Stimulated activated memory B cell treated with anti-CD40 and anti-IgM and Interleukin-4, amounts not matched to agents 10 μg/mL and 1 μg/mL and 100 μg/mL, for 72 hours (primary cell): Measurements from ENCODE around the gene HTT.
A peak's percentile ranks its signal among the peaks of the same experiment; 100 is the strongest.
"Not testable (repeated sequence)": the region's sequence is repeated elsewhere in the genome, so short reads cannot be mapped to it uniquely, and the experiment has no call there.

Source experiments
- ATAC-seq: fragments of 150-1000 bp; cut with Tn5 transposase; 2 replicates; pipeline ENCODE4 v1.10.0; 2021
- H3K27ac Mint-ChIP-seq: one replicate; pipeline ENCODE4 v1.8.0; 2022; ENCODE audit warnings: mild to moderate bottlenecking, mixed read lengths
- H3K27me3 Mint-ChIP-seq: one replicate; pipeline ENCODE4 v1.8.0; 2022; ENCODE audit warnings: mixed read lengths
- H3K36me3 Mint-ChIP-seq: one replicate; pipeline ENCODE4 v1.8.0; 2022; ENCODE audit warnings: mixed read lengths
- H3K4me1 Mint-ChIP-seq: one replicate; pipeline ENCODE4 v1.8.0; 2022; ENCODE audit warnings: mixed read lengths
- H3K4me3 Mint-ChIP-seq: one replicate; pipeline ENCODE4 v1.8.0; 2022; ENCODE audit warnings: mild to moderate bottlenecking, moderate library complexity, mixed read lengths
- H3K9me3 Mint-ChIP-seq: one replicate; pipeline ENCODE4 v1.8.0; 2022; ENCODE audit warnings: mixed read lengths

HTT gene

DNA sequence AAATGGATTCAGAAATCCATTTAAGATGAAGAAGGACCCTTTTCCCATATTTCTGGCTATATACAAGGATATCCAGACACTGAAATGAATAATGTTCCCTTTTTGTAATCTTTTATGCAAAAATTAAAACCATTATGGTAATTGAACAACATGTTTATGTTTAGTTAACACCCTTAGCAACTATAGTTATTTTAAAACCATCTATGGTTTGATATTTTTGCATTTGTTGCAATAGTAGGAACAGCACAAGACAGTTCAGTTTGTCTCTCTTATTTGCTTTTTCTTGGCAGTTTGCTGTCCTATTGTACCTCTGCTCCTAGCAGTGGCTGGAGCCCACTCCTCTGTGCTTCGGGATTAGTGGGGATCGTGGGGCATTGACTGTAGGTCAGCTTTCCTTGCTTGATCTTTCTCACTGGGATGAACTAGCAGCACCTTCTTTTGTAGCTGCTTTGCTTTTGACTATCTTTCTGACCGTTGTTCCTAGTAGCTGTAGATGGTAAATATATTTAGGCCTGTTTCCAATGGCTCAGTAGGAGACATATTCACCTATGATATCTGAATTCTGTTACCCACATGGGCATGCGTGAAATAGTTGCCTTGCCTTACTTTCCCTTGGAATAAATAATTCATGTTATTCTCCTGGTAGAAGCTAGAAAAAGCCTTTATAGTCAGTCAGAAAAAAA, 12.8 kb downstream of the HTT start:
- Mint-ChIP-seq H3K9me3 (peaks cover 3% of the 10 kb centered on the region), H3K36me3 (peaks cover 59% of the 10 kb centered on the region), H3K4me3 (no peak overlapping the region), H3K27ac (peak overlapping the region; percentile 57), H3K4me1 (peaks cover 56% of the 10 kb centered on the region), H3K27me3 (no peaks in the 10 kb centered on the region)
- no peak for ATAC-seq

DNA sequence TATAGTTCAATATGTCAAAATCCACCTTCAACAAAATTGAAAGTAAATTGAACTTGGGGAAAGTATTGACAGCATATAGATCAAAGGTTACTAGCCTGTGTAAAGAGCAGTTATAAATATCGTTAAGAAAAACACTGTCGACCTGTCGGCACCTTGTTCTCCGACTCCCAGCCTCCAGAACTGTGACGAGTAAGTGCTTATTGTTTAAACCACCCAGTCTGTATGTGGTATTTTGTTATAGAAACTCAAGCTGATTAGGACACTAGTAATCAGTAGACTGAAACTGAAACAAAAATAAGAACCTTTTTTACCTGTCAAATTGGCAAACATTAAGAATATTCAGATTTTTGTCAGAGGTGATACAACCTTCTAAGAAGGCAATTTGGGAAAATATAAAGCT, 17.0 kb downstream of the HTT start:
- H3K27ac Mint-ChIP-seq, result no peak overlapping the region
- peaks cover 25% of the 10 kb centered on the region for H3K4me1 Mint-ChIP-seq
- no peak overlapping the region for H3K4me3 Mint-ChIP-seq
- H3K36me3 Mint-ChIP-seq, result peaks cover 69% of the 10 kb centered on the region
- ATAC-seq, result no peak
- H3K27me3 Mint-ChIP-seq, result no peaks in the 10 kb centered on the region
- no peaks in the 10 kb centered on the region for H3K9me3 Mint-ChIP-seq

DNA sequence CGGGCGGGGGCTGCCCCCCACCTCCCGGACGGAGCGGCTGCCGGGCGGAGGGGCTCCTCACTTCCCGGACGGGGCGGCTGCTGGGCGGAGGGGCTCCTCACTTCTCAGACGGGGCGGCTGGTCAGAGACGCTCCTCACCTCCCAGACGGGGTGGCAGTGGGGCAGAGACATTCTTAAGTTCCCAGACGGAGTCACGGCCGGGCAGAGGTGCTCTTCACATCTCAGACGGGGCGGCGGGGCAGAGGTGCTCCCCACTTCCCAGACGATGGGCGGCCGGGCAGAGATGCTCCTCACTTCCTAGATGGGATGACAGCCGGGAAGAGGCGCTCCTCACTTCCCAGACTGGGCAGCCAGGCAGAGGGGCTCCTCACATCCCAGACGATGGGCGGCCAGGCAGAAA, 20.2 kb downstream of the HTT start:
- ATAC-seq, H3K27ac Mint-ChIP-seq: not testable (repeated sequence)
- H3K4me1 Mint-ChIP-seq, result peaks cover 26% of the 10 kb centered on the region

DNA sequence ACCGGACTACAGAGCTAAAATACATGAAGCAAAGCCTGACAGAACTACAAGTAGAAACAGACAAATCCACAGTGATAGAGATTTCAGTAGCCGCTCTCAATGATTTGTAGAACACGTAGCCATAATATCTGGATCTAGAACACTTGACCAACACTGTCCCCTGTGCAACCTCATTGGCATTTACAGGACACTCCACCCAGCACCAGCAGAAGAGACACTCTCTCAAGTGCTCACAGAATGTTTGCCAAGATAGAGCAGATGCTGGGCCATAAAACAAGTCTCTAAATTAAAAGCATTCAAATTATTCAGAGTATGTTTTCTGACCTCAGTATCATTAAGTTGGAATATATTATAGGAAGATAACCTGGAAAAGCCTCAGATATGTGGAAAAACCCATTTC, 21.7 kb downstream of the HTT start:
- H3K27me3 Mint-ChIP-seq, result no peaks in the 10 kb centered on the region
- no peak for ATAC-seq
- peak overlapping the region; percentile 28 for H3K27ac Mint-ChIP-seq
- peaks cover 71% of the 10 kb centered on the region for H3K36me3 Mint-ChIP-seq
- H3K9me3 Mint-ChIP-seq, result no peaks in the 10 kb centered on the region
- H3K4me1 Mint-ChIP-seq, result peaks cover 23% of the 10 kb centered on the region
- no peak overlapping the region for H3K4me3 Mint-ChIP-seq

More for the DNA sequence above, 20.2 kb downstream of the HTT start:
- H3K9me3 Mint-ChIP-seq, H3K4me3 Mint-ChIP-seq, H3K27me3 Mint-ChIP-seq: not testable (repeated sequence)
- H3K36me3 Mint-ChIP-seq, result peaks cover 61% of the 10 kb centered on the region

DNA sequence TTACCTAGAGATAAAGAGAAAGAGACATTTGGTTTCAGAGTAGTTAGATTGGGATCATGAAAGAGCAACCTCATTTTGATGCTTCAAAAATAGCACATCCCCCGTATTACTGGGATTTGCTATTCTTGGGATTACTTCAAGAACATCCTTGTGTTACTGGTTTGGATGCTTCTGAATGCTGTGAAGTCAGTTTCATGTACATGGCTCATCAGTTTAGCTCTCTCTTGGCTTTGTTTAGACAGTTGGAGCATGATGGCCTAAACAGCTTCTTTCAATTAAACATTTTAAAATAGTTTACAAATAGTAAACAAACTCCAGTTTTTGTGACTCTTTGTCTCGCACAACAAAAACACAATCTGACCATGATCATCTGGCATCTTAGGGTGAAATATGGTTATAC, 23.9 kb downstream of the HTT start:
- ATAC-seq, result no peak
- no peak overlapping the region for H3K4me3 Mint-ChIP-seq
- H3K9me3 Mint-ChIP-seq, result no peaks in the 10 kb centered on the region
- peaks cover 16% of the 10 kb centered on the region for H3K4me1 Mint-ChIP-seq
- peaks cover 75% of the 10 kb centered on the region for H3K36me3 Mint-ChIP-seq
- no peak overlapping the region for H3K27ac Mint-ChIP-seq
- H3K27me3 Mint-ChIP-seq, result no peaks in the 10 kb centered on the region

DNA sequence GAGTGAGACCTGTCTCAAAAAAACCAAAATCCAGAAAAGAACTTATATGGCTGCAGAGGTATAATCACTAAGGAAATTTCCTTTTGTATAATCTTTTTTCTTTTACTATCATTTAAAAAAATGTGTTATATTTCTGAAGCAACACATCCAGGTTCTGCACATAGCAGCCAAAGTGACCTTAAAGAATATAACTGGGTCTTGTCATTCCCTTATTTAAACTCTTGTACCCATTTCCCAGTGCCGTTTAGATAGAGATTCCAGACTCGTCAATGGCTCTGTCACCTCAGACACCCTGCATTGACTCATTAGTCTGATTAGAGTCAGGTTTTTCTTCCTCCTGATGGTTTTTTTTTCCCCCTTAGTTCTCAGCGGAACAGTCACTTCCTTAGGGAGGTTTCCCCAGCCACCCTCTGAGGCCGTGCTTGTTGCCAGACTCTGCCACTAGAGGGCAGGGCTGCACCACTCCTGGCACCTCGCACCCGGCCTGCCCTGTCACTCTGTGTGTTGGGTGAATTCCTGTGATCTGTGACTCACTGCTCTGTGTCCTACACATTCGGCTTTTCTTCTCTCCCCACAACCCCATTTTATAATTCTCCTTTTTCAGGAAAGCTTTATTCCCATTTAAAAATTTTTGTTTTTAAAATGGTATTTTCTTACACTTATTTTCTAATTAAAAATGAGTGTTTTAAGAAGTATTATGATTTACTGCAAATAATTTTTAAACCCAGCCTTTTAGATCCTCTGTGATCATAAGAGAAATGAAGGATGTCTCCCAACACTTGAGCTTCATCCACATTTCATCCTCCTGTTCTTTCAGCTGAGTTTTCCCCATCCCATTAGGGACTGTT, 32.1 kb downstream of the HTT start:
- ATAC-seq, result peak; percentile 99
- H3K27me3 Mint-ChIP-seq, result no peaks in the 10 kb centered on the region
- no peaks in the 10 kb centered on the region for H3K9me3 Mint-ChIP-seq
- peak overlapping the region; percentile 52 for H3K27ac Mint-ChIP-seq
- H3K36me3 Mint-ChIP-seq, result peaks cover 71% of the 10 kb centered on the region
- H3K4me3 Mint-ChIP-seq, result peak overlapping the region; percentile 8
- peaks cover 19% of the 10 kb centered on the region for H3K4me1 Mint-ChIP-seq

DNA sequence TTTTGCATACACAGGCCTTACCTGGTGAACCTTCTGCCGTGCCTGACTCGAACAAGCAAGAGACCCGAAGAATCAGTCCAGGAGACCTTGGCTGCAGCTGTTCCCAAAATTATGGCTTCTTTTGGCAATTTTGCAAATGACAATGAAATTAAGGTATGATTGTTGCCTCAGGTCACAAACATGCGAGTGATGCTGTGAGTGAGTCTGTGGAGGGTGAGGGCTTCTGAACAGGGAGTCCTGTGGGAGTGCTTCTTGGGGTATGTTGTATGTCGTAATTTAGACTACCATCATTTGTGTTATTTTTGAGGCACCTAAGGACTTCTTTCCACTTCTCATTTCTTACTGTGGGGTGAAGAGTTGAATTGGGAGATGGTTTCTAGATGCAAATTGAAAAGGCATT, 32.8 kb downstream of the HTT start:
- ATAC-seq, result no peak
- H3K27ac Mint-ChIP-seq, result no peak overlapping the region
- no peaks in the 10 kb centered on the region for H3K9me3 Mint-ChIP-seq
- H3K4me1 Mint-ChIP-seq, result peaks cover 22% of the 10 kb centered on the region
- H3K4me3 Mint-ChIP-seq, result no peak overlapping the region
- no peaks in the 10 kb centered on the region for H3K27me3 Mint-ChIP-seq
- H3K36me3 Mint-ChIP-seq, result peaks cover 71% of the 10 kb centered on the region

DNA sequence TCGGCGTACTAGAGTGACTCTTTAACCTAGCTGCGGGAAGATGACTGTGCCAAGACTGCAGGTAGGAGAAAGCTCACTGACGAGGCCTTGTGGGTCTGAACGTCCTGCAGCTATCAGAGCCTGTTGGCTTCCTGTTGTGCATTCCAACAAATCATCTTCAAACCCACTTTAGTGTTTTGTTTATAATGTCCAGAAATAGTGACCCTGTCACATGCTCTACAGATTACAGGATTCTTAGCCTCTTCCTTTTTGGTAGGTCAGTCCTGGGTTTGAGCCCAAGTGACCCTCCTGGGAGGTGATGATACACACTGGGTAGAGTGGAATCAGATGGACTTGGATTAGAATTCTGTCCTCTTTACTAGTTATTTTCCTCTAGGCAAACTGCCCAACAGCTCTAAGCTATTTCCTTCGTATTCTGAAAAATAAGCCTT, 33.2 kb downstream of the HTT start:
- ATAC-seq, result no peak
- Mint-ChIP-seq H3K27me3 (no peaks in the 10 kb centered on the region), H3K36me3 (peaks cover 72% of the 10 kb centered on the region), H3K4me1 (peaks cover 25% of the 10 kb centered on the region), H3K4me3 (no peak overlapping the region), H3K9me3 (no peaks in the 10 kb centered on the region), H3K27ac (no peak overlapping the region)

DNA sequence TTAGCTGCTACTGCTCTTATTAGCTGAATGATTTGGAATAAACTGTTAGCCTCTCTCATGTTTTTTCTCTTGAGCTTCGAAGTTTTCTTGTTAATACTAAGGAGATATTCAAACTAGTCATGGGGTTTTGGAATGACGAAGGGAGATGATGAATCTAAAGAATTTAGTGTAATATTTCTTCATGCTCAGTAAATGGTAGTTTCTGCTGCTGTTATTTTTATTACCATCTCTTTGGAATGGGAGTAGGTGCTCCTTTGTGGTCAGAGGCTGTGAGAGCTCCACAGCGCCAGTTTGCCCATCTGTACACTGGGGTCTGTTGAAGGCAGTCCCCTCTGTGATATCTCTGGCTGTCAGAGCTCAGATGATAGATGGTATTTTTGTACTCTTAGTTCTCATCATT, 33.7 kb downstream of the HTT start:
- Mint-ChIP-seq H3K27me3 (no peaks in the 10 kb centered on the region), H3K9me3 (no peaks in the 10 kb centered on the region), H3K36me3 (peaks cover 74% of the 10 kb centered on the region), H3K4me3 (no peak overlapping the region), H3K4me1 (peaks cover 25% of the 10 kb centered on the region), H3K27ac (no peak overlapping the region)
- ATAC-seq, result no peak

DNA sequence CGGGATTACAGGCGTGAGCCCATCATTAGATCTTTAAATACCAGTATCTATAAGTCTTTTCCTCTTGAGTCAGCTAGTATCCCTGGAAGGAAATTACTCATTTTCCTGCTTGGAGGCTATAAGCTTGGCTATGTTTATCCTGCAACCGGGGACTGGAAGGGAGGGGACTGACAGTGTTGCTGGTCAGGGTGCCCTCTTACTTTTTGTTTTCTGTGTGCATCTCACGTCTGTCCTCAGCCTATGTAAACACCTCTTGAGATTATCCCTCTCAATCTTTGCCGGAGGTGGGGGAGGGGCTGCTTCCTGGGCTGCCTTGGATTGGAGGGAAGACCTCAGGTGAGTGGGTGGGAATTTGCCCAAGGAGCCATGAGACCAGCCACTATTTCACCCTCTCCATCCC, 37.0 kb downstream of the HTT start:
- no peak overlapping the region for H3K27ac Mint-ChIP-seq
- peaks cover 14% of the 10 kb centered on the region for H3K4me1 Mint-ChIP-seq
- ATAC-seq, result no peak
- no peak overlapping the region for H3K4me3 Mint-ChIP-seq
- H3K36me3 Mint-ChIP-seq, result peaks cover 78% of the 10 kb centered on the region
- no peaks in the 10 kb centered on the region for H3K27me3 Mint-ChIP-seq
- no peaks in the 10 kb centered on the region for H3K9me3 Mint-ChIP-seq

DNA sequence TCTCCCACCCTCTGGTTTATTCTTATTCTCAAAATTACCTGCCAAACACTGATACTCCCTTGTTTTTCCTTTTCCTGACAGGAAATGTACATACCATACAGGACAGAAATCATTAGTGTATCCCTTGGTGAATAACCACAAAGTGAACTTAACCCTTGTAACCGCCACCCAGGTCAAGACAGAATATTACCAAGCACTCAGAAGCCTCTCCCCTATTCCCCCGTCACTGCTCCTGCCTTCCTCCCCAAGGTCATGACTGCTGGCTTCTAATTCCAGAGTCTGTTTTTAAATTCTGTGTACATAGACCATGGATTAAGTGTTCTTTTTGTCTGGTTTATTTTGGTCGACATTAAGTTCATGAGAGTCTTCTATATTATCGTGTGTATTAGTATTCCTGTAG, 37.7 kb downstream of the HTT start:
- Mint-ChIP-seq H3K4me3 (no peak overlapping the region), H3K36me3 (peaks cover 75% of the 10 kb centered on the region), H3K4me1 (peaks cover 13% of the 10 kb centered on the region), H3K27ac (no peak overlapping the region), H3K27me3 (no peaks in the 10 kb centered on the region), H3K9me3 (no peaks in the 10 kb centered on the region)
- ATAC-seq, result no peak

DNA sequence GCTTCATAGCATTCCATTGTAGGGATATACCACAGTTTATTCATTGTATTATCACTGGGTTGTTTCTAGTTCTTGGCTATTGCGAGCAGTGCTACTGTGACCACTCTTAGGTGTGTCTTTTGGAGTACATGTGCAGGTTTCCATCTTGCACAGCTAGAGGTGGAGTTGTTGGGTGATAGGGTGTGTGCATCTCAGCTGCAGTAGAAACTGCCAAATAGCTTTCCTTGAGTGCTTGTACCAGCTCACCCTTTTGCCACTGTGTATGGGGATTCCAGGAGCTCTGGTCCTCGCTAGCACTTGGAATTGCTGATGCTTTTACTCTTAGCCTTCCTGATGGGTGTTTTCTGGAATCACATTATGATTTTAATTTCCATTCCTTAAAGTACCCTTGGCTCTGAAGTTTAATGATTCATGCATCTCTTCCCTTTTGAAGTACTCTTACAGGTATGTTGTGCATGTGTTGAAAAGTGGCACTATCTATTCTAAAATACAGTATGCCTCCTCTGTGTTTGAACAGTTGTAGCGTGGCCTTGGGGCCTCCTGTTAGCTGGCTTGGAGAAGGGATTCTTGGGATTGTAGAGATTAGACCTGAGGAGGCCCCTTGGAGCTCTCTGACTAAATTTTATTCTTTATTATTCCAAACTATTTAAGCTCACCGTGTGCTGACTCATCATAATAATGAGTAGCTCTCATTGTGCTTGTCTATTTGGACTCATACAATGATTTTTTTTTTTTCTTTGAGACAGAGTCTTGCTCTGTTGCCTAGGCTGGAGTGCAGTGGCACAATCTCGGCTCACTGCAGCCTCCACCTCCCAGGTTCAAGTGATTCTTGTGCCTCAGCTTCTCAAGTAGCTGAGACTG, 38.4 kb downstream of the HTT start:
- peaks cover 76% of the 10 kb centered on the region for H3K36me3 Mint-ChIP-seq
- H3K27me3 Mint-ChIP-seq, result no peaks in the 10 kb centered on the region
- H3K9me3 Mint-ChIP-seq, result no peaks in the 10 kb centered on the region
- peaks cover 13% of the 10 kb centered on the region for H3K4me1 Mint-ChIP-seq
- no peak overlapping the region for H3K4me3 Mint-ChIP-seq
- H3K27ac Mint-ChIP-seq, result no peak overlapping the region
- no peak for ATAC-seq

DNA sequence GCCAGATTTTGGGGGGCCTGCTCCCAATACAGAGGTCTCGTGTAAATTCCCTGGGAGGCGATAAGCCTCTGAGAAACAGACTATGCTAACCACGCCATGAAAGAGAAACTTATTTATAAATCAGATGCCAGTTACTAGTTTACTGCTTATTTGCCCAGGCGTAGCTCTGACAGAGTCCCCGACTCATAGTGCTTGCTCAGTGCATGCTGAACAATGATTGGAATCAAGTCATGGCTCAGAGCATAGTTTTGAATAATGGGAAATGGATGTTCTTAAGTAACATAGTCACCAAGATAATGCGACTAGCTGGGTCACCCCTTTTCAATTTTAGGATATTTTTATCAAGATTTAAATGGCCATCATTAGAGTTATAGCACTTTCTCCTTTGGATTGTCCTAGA, 39.9 kb downstream of the HTT start:
- peaks cover 13% of the 10 kb centered on the region for H3K4me1 Mint-ChIP-seq
- H3K4me3 Mint-ChIP-seq, result no peak overlapping the region
- H3K27ac Mint-ChIP-seq, result no peak overlapping the region
- H3K36me3 Mint-ChIP-seq, result peaks cover 82% of the 10 kb centered on the region
- H3K9me3 Mint-ChIP-seq, result no peaks in the 10 kb centered on the region
- no peaks in the 10 kb centered on the region for H3K27me3 Mint-ChIP-seq
- ATAC-seq, result no peak

DNA sequence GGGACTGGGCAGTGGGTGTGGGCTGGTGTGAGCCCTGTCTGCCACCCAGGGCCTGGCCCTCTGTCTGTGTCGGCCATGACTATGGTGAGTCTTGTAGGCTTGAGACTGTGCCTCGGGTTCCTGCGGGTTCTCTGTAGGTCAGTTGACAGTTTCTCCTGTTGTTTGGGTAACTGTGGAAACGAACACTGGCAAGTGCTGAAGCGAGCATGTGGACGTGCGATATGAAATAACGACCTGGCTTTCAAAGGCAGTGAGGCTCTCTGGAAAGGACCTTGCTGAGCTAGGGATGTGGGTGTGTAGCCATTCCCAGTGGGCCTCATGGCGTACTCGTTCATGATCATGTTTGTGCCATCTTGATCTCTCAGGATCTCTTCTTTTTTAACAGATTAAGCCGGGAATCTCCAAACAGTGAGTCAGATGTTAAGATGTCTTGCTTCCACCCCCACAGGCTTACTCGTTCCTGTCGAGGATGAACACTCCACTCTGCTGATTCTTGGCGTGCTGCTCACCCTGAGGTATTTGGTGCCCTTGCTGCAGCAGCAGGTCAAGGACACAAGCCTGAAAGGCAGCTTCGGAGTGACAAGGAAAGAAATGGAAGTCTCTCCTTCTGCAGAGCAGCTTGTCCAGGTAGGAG, 41.3 kb downstream of the HTT start:
- ATAC-seq, result no peak
- H3K27me3 Mint-ChIP-seq, result no peaks in the 10 kb centered on the region
- H3K4me3 Mint-ChIP-seq, result no peak overlapping the region
- H3K4me1 Mint-ChIP-seq, result peaks cover 13% of the 10 kb centered on the region
- peaks cover 77% of the 10 kb centered on the region for H3K36me3 Mint-ChIP-seq
- no peaks in the 10 kb centered on the region for H3K9me3 Mint-ChIP-seq
- no peak overlapping the region for H3K27ac Mint-ChIP-seq

DNA sequence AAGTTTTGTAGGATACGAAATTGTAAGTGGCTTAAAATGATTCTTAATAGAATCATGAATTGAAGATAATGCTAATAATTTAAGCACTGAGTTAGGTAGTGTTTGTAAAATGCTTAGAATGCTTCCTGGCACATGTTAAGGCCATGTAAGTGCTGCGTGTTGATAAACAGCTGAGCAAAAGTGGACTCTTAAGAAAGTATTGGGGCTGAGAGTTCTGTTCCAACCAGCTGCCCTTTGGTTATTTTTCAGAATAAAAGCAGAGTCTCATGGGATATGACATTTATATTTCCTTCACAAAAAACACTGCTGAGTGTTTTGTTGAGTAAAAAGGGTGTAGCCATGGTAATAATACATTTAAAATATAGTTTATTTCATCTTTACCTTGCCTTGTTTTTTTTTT, 42.5 kb downstream of the HTT start:
- no peaks in the 10 kb centered on the region for H3K27me3 Mint-ChIP-seq
- peaks cover 72% of the 10 kb centered on the region for H3K36me3 Mint-ChIP-seq
- no peak for ATAC-seq
- peaks cover 14% of the 10 kb centered on the region for H3K4me1 Mint-ChIP-seq
- H3K9me3 Mint-ChIP-seq, result no peaks in the 10 kb centered on the region
- no peak overlapping the region for H3K27ac Mint-ChIP-seq
- no peak overlapping the region for H3K4me3 Mint-ChIP-seq
